ENCODE data around the gene GTF2H2C.
A peak's percentile ranks its signal among the peaks of the same experiment; 100 is the strongest.
"Not testable (repeated sequence)": the region's sequence is repeated elsewhere in the genome, so short reads cannot be mapped to it uniquely, and the experiment has no call there.

Gene GTF2H2C

DNA sequence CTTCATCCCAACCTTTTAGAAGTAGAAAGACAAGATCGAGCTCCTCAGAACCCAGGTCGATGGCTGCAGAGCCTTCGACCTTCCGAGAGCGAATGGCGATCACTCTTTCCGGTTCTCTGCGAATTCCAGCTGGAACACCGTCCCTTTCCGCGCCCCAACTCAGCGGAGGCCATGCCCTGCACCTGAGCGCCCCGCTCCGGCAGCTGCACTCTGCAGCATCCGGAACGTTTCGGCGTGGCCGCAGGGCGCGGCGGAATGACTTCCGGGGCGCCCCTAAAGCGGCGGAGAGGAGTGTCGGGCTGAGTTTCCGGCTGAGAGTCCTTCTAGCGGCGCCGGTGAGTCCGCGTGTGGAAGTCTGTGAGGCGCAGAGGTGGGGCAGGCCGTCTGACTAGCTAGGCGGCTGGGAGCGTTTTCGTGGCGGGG lies at the start of gene GTF2H2C:
Gene GTF2H2C (plus strand): TSS at position 284 of the 423 bp plus-strand sequence. CDS start 4,942 bp downstream, outside the sequence.
- not testable (repeated sequence) for DNase-seq

DNA sequence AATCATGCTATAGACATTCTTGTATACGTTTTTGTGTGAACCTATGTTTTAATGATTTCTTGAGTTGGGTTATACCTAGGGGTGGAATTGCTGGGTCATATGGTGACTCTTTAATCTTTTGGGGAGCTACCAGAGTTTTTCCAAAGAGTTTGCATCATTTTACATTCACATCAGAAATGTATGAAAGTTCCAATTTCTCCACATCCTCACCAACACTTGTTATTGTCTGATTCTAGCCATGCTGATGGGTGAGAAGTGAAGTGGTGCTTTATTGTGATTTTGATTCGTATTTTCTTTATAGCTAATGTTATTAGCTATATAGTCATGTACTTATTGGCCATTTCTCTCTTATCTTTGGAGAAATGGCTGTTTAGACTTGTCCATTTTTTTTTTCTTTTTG lies 49.3 kb upstream of the GTF2H2C start:
- DNase-seq, result no peak

DNA sequence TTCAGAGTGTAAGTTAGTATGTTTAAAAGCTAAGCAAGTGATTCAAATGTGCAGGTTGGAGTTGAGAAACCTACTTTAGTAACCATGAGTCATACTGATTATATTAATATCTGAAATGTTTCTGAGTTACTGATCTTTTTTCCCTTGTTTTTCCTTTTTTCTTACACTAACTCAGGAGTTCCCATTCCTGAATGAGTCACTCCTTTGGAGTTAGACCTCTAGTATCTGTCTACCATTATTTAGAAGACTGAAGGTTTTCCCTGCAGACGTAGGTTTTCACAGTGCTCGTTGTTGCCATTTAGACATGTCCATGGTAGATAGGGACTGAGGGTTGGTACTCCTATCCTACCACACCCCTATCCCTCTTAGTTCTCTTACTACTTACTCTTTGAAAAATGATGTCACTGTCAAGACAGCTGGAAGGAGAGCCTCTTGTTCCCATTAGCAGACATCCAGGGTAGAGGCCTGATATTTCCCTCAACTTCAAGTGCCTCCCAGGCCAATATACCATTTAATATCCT lies 47.2 kb upstream of the GTF2H2C start:
- no peak for DNase-seq

DNA sequence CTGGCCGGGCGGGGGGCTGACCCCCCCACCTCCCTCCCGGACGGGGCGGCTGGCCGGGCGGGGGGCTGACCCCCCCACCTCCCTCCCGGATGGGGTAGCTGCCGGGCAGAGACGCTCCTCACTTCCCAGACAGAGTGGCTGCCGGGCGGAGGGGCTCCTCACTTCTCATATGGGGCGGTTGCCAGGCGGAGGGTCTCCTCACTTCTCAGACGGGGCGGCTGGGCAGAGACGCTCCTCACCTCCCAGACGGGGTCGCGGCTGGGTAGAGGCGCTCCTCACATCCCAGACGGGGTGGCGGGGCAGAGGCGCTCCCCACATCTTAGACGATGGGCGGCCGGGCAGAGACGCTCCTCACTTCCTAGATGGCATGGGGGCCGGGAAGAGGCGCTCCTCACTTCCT lies 44.4 kb upstream of the GTF2H2C start:
- DNase-seq, result not testable (repeated sequence)

DNA sequence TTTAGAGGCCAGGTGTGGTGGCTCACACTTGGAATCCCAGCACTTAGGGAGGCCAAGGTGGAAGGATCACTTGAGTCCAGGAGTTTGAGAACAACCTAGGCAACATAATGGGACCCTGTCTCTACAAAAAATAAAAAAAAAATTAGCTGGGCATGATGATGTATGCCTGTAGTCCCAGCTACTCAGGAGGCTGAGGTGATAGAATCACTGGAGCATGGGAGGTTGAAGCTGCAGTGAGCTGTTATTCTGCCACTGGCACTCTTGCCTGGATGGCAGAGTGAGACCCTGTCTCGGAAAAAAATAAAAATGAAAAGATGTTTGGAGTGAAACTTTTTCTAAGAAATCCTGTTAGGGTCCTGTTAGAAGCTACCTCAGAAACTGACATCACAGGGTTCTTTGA lies 43.2 kb upstream of the GTF2H2C start:
- DNase-seq, result no peak

DNA sequence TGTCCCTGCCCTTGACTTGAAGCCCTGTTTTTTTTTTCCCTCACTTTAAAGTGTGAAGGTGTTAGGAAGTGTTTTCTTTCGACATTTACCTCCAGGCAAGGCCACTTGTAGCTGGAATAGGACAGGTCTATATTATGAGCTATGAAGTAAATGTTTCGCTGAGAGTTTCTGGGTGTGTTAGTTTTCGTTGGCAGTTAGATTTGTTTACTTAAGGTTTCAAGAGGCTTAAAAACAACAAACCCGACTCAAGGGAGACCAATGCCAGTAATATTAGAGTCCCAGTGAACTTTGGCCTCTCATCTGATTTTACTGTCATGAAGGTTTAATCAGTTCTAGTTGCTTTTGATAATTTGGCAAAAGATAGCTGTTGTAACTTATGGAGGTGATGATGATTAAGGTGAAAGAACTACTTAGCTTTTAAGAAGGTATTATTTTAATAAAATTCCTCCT lies 42.2 kb upstream of the GTF2H2C start:
- peak; percentile 13 for DNase-seq

DNA sequence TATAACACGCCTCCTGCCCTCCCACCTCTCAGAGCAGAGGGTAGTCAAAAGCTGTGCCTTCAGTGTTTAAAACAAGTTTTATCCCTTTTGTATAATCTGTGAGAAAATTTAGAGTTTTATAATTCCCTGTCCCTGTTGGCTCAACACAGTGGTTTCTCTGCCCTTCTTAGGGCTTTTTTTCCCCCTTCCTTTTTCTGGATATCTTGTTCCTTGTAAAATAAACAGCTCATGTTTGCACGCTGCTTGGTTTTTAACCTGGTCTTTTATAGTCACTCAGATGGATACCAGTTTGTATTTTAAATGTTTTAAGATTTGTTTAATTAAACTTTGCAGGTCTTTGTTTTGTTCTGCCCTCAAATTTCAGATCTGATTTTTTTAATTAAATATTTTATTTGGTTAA lies 40.7 kb upstream of the GTF2H2C start:
- no peak for DNase-seq

DNA sequence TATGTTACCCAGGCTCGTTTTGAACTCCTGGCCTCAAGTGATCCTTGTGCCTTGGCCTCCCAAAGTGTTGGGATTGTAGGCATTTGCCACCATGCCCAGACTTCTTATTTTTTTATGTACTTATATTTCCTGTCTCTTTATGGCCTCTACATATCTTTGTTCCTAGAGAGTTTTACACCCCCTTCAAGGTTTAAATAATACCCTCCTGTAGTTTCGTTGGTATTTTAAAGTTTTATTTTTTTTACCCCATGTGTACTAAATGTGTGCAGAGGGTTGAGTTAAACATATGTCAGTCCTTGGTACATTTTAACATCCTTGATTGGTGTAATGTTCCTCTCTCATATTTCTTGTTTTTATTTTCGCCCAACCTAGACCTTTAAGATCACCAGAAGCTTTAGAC lies 38.0 kb upstream of the GTF2H2C start:
- DNase-seq, result no peak

DNA sequence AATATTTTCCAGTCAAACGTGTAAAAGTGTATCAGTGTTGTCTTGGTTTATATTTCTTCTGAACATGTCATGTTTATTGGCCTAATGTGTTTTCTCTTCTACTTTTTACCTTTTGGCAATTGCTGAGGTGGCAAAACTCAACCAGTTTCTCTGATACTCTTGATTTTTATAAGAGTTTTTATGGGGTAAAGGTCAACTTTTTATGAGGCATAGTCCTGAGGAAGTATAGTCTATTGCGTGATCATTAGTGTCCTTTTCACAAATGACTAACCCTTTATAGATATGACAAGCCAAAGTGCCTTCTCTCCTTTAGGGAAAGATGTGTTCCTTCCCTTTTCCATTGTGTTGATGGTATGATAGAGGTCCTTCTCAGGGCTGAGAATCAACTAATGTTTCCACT lies 34.5 kb upstream of the GTF2H2C start:
- DNase-seq, result no peak

DNA sequence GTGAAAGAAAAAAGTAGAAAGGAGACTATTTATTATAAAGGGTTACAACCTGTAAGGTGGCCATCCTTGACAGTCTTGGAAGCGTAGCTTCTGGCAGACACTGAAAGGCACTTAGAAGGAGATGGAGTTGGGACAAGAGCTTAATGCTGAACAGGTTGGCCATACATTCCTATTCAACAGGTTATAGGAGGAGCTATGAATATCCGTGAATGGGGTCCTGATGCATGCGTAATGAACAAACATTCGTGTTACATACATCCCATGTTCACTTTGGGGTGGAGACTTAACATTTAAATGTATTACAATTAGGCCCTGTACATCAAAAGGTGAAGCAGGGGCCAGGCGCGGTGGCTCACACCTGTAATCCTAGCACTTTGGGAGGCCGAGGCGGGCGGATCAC lies 33.3 kb upstream of the GTF2H2C start:
- DNase-seq, result no peak

DNA sequence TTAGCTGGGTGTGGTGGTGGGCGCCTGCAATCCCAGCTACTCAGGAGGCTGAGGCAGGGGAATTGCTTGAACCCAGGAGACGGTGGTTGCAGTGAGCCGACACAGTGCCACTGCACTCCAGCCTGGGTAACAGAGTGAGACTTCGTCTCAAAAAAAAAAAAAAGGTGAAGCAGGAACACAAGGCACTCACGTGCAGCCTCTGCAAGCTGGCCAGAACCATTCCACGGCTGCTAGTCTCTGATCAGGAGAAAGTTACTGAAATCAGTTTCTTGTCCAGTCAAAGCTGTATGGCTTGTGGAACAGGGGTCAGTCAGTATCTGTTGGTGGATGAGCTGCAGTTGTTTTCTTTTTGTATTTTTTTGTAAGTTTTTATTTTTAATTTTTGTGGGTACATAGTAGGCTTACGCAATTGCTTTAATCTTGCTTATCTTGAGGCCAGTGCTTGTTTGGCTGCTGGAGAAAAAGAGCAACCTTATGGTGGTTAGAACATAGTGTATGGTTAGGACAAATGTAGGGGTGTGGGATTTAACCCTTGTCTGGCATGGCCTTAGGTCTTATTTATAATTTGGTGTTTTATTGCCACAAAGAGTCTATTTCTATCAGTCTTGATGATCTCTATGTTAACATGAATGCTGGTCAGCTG lies 32.7 kb upstream of the GTF2H2C start:
- DNase-seq, result no peak

DNA sequence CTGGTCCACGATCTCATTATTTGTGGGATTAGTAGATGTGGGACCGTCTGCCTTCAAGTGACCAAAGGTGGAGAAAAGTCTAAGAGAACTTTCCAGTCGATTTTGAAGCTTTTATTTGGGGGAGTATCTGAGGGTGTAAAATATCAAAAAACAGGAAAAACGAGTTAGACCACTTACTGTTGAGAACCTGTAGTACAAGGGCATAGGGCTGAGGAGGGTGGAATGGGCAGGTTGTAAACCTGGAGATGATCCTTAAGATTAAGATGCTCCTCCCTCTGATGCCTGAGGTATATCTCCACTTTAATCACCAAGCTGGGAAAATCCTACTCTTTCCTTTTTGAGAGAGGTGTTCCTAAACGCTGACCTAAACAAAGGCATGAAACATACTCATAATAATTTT lies 32.0 kb upstream of the GTF2H2C start:
- DNase-seq, result no peak

DNA sequence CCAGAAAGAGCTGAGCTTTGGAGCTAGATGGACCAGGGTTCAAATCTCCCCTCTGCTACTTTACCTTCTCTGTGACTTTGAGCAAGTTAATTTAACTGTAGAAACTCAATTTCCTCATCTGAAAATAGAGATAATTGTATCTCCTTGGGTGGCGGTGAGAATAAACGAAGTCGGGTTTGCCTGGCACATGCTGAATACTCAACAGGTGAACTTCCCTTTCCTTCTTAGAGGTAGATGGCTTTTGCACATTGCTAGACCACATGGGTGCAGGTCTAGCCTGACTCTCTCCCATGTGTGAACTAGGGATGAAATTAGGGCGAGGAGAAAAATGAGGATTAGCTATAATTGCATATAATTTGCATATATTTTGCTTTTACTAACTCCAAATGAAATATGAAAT lies 31.4 kb upstream of the GTF2H2C start:
- no peak for DNase-seq

DNA sequence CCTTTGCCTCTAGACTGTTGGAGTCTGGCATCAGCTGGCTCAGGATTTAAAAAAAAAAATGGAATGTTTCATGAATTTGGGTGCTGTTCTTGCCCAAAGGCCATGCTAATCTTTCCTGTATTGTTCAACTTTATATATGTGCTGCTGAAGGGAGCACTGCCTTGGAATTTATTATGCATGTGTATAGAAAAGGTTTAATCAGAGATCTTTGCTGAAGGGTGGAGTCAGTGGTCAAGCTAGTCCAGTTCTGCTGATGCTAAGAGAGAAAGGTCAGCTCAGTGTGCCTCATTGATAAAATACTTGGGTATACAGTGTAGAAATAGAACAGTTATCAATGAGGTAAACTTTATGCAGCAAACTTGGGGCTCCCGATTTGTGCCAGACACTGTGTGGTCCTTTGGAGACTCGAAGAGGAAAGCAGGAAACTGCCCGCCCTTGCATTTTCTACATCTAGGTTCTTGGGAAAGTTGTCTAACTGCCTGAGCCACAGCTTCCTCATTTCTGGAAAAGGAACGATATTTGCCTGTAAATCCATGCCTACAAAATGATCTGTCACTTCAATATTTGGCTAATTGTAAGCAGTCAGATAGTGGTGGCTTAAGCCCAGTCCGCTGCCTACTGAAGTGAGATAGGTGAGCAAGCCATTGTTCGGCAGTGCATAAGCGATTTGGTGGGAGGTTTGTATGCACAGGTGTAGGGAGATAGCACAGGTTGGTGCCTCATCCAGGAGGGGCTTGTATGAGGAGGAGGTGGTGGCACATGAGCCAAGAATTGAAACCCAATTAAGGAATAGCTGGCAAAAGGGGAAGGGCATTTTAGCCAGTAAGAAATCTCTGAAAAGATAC lies 29.2 kb upstream of the GTF2H2C start:
- DNase-seq, result no peak

DNA sequence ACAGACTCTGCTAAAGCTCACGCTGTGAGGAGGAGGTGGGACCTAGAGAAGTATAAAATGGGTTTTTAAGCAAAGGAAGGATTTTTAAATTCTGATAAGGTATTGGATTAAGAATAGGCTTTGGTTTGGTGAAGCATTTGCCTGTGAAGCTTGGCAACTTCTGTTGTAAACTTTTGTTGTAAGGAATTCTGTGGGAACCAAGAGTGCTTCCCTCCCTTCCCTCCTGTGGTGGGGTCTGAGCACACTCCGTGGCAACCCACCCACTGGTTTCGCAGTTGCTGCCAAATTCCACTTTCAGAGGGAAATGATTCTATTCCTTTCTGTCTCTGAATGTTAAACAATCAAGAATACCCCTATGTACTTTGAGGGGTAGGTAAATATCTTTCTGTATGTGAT lies 28.6 kb upstream of the GTF2H2C start:
- no peak for DNase-seq

DNA sequence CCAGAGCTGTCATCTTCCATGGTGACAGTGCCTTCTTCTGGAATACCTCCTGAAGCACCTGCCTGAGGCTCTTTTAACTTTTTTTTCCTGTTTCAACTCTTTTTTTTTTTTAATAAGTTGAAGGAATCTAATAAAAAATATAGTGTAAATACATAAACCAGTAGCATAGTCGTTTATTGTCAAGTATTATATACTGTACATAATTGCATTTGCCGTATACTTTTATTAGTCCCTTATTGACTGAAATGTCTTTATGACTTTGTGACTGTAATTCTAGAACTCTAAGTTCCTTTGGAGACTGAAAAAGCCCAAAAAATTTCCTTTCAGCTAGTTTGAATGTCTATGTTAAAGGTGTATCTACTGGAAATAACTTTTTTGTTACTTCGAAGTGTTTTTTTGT lies 22.1 kb upstream of the GTF2H2C start:
- DNase-seq, result not testable (repeated sequence)

DNA sequence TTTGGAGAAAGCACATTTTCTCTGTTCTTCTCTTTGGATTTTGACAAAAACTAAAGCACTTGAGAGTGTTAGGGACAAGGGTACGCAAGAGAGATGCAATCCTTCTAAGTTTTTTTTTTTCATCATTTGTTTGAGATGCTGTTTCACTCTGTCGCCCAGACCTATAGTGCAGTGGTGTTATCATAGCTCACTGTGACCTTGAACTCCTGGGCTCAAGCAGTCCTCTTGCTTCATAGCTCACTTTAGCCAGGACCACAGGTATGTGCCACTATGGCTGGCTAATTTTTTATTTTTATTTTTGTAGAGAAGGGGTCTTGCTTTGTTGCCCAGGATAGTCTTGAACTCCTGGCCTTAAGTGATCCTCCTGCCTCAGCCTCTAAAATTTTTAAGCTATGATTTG lies 21.3 kb upstream of the GTF2H2C start:
- not testable (repeated sequence) for DNase-seq

DNA sequence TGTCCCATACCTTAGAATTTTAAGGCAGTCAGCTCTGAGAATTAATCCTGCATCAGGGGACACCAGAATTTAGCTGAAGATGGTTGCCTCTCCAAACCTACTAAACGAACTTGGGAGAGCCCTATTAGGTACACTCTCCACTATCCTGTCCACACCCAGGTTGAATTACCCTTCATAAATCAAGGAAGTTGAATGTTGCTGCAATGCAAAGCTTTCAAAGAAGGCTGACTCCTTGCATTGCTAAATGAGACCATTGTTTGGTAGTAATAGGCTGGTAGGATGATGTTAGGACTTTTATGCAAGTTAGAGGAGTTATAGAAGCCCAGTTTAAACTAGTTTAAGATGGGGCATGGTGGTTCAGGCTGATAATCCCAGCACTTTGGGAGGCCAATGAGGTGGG lies 18.6 kb upstream of the GTF2H2C start:
- not testable (repeated sequence) for DNase-seq

DNA sequence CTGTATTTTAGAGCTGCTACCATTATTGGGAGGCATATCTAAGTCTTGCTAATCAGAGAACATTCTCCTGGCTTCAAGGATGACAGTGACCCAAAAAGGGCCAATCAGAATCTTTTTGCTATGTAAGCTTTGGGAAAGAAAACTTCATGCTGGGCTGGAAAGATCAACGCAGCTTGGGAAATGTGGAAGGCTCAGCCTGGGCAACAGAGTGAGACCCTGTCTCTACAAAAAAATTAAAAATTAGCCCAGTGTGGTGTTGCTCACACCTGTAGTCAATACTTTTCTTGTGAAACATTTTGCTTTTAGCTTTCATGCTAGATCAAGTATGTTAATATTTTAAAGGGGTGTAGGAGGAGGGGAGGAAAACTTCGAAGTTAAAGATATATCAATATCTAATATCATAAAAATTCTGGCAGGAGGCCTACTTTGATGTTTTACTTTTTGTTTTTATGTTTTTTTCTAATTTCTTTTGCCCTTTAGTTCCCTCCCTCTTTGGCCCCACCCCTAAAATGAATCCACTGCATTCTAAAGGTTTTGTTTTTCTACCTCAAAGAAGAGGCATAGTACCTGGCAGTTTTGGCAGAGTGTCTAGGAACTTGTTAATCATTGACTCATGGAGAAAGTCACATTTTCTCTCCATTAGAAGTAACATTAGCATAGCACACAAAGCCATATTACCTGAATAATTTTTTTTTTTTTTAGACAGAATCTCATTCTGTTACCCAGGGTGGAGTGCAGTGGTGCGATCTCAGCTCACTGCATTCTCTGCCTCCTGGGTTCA lies 17.0 kb upstream of the GTF2H2C start:
- not testable (repeated sequence) for DNase-seq

DNA sequence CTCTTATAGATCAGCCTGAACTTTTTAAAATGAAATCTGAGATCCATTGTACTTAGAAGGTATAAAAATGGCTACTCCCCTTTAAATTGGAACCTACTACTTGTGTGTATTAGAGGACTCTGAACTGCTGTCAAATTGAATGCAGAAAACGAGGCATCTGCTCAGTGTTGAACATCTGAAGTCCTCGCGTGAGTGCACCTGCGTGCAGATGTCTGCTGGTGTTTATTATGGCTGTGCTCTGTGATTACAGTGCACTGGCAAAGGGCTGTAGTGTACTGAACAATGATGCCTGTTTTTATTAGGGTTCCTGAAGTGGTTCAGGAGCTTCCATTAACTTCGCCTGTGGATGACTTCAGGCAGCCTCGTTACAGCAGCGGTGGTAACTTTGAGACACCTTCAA lies 15.4 kb upstream of the GTF2H2C start:
- not testable (repeated sequence) for DNase-seq

DNA sequence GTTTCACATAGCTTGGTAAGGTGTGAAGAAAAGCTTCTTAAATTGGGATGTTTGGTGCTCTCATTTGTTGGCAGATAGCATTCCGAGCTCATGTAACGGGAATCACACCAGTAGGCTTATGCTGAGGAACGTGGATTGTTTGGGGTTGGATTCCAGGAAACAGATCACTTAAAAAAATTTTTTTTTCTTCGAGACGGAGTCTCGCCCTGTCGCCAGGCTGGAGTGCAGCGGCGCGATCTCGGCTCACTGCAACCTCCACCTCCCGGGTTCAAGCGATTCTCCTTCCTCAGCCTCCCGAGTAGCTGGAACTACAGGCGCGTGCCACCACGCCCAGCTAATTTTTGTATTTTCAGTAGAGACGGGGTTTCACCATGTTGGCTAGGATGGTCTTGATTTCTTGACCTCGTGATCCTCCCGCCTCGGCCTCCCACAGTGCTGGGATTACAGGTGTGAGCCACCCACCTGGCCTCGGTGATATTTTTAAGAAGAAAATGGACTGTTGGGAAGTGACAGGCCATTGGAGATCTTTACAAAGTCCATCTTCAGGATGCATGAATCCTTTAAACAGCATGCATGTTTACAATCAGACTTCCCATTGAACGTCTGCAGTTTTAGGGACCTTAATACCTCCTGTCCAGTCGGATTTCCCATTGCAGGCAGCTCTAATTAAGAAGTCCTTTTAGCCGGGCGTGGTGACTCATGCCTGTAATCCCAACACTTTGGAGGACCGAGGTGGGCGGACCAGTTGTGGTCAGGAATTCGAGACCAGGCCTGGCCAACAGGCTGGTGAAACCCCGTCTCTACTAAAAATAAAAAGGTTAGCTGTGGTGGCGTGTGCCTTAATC lies 818 bp downstream of the GTF2H2C start:
- DNase-seq, result not testable (repeated sequence)

DNA sequence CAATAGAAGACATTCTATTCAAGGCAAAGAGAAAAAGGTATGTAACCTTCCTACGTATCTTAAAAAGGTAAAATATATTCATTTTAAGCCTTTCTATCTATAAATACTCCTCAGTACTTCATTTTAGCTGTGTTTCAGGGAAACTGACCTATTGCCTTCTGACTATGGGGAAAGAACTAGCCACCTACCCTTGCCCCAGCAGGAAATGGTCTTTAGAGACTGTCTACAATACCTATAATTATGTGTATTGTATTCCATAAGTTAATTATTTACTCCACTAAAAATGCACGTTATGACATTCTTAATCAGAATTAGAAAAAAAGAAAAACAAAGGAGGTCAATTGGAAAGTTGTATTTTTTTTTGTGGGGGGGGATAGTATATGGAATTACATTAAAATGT lies 6.2 kb downstream of the GTF2H2C start:
- not testable (repeated sequence) for DNase-seq

All from NCI-H2107 (cell line).